Stimulated activated CD8-positive, alpha-beta memory T cell treated with anti-CD3 and anti-CD28 coated beads, Interleukin-12 subunit alpha, Interleukin-12 subunit beta, amount 100 ng/mL, for 1 hour (primary cell): ENCODE results near the gene ABCG1.

Experiments
- DNase-seq: peaks from one replicate; pipeline ENCODE4 v3.0.0-alpha.2; 2020; ENCODE audit warnings: low read depth

ABCG1 gene

DNA sequence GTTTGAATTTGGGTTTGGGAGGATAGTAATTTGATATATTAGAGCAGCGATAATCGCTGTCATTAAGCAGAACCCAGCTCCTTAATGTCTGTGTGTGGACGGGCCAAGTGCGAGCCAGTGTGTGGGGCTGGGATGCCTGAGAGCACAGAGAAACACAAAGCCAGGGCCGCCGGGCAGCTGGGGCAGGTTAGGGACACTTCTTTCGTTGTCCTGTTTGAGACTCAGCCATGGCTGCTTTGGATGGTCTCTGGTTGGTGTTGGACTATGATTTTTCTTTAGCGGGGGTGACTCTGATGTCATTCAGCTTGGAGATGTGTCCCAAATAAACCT is 33.4 kb downstream of the ABCG1 start:
- DNase-seq = no peak

DNA sequence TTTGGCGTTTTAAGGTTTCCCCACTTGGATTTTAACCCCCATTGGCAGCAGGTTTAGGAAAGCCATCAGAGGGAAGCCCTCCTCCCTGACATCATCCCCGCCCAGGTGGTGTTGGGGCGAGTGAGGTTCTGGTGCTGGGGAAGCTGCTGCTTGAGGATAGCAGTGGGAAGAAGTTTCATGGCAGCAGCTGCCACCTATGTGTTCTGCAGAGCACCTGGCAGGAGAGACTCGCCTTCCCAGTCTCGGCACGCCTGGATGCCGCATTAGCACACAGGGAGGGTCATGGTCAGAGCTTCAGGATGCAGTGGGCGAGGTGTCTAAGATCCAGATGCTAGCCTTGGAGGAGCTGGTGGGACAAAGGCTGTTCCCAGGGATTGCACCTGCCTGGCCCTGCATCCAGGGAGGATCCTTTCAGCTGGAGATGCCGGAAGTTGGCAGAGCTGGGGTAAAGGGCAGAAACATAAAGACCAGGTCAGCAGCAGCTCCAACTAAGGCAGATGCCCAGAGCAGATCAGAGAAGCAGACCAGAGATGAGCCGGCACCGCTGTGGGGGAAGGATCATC is 33.9 kb downstream of the ABCG1 start:
- DNase-seq = no peak

DNA sequence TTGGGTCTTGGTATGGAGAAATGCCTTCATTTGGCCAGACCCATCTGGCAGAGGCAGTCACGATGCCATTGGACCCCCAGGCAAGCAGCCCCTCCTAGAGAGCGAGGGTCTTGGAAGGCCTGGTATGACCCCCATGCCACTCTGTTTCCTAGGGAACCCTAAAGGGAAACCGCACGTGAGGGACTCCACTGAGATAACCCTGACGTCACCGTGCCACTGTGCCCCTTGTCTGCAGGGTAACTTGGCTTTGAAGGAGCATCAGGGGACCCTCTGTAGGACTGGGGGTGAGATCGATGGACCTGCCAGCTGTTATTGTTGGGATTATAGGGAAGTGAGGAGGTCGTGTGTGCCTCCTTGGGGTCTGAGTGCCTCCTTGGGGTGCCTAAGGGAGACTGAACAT is 34.5 kb downstream of the ABCG1 start:
- no peak for DNase-seq

DNA sequence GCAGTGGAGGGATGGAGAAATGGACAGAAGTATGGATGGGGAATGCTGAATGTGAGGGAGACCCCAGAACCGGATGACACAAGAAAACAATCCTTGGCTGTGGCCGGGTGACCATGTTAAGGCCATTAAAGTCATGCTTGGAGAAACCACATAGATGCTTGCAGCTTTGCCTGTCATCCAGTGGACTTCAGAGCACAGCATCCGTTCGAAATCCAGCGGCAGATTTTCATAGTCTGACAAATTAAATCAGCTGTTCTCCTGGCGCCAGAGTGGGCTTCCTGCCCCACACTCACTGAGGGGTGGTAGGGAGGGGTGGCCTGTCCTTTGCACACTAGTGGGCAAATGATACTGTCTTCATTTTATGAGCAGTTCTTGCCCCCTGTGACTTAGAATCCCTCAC is 35.1 kb downstream of the ABCG1 start:
- DNase-seq = no peak

DNA sequence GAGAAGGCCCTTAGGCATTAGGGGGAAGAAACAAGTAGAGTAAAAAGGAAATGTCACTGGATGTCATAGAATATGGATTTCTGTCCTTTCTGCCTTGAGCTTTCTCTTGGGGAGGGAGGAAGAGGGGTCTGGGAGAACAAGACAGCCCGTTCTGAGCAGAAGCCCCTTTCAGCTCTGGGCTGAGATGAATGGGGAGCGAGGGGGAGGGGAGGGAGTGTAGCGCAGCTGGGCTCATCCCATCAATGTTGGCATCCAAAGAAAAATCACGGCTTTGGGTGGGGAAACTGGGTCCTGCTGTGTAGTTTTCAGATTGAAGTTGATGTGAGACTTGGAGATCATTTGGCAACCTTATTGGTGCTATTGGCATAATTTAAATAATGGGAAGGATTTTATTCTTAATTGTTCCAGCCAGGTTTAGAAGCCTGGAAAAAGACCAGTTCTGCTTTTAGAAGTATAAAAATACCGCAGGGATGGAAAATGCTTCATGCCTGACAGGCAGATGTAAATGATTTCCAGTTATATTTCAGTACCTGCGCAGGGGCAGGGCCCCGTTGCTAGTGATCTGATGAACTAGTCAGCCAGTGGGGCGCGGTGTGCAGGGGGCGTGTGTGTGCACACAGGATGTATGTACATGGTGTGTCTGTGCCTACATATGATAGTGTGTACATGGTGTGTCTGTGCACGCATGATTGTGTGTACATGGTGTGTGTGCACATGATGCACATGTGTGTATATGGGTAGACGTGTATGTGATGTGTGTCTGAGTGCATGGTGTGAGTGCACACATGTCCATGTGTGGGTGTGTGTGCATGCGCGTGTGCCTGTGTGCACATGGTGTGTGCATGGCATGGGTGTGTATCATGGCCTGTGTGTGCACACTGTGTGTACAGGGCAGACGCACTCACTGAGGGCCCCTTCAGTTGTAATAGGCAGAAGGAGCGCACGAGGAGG is 36.0 kb downstream of the ABCG1 start:
- no peak for DNase-seq

DNA sequence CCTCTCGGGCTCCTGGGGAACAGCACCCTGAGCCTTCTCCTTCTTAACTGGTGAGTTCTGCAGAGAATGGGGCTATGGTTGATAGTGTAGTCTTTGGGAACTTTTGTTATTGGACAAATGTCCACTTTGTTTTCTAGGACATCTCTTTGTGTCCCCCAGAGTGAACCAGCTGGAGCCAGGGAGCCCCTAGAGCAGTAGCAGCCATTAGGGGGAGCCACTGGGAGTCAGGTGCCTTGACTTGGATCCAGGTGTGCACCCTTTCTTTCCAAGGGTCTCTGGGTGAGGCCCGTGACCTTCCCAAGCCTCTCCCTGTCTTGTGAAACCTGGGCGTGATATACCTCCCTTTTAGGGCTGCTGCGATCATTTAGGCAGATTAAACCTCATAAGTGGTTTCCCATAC is 36.9 kb downstream of the ABCG1 start:
- DNase-seq = no peak

DNA sequence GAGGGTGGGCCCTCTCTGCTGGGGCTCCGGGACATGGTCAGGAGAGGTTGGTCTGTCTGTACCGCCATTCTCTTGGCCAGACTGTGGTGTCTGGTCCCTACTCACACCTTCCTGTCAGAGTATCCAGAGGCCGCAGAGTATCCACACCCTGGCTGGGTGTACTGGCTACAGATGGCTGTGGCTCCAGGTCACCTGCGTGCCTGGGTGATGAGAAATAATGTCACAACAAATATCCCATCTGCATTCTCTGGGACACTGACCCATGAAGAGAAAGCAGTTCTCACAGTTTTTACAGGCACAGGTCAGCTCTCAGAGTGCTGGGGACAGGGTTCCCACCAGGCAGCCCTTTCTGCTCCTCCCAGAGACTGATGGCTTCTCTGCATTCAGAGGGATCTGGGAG is 37.4 kb downstream of the ABCG1 start:
- DNase-seq = no peak

DNA sequence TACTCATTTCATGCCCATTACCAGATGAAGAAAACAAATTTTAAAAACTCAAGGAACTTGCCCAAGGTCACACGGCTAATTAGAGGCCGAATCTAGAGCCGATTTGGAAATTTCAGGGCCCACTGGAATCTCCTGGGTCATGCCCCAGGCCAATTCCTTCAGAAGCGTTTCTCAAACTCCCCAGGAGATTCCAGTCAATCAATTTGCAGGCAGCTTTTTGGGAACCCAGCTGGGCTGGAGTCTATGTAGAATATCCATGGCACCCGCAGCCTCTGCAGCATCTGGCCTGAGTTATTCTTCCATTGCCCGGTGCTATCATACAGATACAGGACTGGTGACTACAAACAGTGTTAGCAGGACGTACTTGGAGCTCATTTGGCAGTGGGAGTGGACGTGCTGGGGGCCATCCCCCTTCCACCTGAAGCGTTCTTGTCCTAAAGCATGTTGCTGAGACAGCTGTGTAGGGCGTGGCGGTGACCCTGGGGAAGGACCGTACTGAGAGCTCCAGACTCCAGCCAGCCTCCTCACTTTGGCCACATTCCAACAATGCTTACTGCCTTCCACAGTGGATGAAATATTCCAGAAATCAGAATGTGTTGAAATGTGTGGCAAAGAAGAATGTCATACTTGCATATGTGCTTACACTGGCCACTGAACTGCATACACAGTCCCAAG is 38.3 kb downstream of the ABCG1 start:
- DNase-seq = no peak

DNA sequence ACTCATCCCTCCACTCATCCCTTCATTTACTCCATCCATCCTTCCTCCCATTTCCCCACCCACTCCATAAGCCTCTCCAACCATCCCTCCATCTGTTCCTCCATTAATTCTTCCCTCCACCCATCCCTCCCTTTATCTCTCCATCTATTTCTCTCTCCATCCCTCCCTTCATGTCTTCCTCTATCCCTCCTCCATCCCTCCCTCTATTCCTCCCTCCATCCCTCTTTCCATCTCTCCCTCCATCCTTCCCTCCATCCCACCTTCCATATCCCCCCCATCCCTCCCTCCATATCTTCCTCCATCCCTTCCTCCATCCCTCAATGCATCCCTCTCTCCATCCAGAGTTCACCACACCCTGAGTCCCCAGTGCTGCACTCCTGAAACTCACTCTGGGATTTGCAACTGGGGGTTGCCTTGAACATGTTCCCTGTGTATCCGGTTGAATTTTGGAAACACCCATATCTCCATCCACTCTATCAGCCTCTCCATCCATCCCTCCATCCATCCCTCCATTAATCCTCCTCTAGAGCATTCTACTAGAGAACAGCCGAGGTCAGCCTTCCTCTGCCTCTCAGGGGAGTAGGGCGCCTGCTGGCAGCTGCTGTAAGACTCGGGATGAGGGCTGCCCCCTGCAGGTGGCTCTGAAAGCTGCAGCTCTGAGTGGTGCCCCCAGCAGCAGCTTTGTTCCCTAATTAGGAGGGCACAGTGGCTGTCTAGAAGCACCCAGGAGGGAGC is 39.4 kb downstream of the ABCG1 start:
- DNase-seq = peak; percentile 72

DNA sequence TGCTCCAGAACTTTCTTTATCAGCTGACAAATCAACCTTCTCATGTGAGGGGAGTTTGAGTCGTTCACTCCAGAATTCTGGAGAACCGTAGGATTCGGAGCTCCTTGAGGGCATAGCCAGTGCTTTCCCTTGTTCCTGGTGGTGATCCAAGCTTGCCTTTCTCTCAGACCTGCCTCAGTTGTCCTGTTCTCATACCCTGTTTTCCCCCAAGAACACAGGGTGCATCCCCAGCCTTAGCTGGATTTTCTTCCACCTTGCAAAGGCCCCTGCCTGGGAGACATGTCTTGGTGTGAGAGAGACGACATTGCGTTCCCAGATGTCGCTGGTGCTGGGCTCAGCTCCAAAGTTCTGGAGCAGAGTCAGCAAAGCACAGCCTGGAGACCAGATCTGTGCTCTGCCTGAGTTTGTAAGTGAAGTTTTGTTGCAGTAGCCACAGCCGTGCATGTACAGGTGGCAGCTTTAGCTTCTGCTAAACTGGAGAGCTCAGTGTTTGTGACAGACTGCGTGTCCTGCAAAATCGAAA is 40.0 kb downstream of the ABCG1 start:
- no peak for DNase-seq

DNA sequence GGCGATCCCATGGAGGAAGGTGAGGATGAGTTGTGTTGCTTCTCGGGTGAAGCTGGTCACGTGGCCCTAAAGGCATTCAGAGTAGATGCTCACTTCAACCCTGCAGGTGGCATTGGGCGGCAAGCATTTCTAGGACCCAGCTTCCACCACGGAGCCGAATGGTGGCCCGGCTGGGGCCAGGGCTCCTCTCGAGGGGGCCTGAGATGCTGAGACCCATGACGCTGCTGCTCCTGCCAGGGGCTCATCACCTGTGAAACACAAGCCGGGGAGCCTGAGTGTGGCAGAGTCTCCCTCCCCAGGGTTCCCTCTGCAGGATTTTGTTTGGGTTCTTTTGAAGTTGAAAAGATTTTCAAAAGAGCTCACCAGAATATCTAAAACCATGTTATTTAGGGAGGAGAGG is 41.2 kb downstream of the ABCG1 start:
- DNase-seq = no peak

DNA sequence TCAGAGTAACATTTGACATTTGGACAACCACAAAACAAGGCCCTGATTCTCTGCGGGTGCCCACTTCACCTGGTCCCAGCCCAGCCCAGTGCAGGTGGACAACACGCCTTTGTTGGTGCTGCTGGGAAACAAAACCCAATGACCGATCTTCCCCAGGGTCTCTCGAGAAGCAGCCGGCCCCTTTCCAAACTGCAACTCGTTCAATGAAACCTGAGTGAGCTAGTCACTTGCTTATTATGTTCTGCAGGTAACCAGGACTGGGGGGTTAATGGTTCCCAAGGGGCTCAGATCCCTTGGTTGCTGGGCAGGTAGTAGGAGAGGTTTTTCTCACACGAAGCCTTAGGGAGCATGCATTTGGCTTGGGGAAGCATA is 42.9 kb downstream of the ABCG1 start:
- DNase-seq = no peak

DNA sequence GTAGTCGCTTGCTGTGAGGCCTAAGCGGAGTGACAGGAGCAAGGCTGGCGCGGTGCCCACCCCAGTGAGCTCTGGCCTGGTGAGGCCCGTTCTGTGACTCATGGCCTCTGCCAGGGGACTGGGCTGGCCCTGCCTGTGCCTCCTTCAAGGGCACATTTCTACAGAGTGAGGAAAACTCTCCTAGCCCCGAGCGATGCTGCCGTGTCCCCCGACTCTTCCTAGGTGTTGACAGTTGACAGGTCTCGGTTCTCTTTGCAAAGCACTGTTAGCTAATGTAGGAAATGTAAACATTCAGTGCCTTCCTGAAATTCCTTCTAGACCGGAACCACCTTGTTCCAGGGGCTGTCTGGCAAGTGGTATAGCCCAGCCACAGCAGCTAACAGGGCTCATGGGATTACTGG is 43.9 kb downstream of the ABCG1 start:
- DNase-seq = no peak

DNA sequence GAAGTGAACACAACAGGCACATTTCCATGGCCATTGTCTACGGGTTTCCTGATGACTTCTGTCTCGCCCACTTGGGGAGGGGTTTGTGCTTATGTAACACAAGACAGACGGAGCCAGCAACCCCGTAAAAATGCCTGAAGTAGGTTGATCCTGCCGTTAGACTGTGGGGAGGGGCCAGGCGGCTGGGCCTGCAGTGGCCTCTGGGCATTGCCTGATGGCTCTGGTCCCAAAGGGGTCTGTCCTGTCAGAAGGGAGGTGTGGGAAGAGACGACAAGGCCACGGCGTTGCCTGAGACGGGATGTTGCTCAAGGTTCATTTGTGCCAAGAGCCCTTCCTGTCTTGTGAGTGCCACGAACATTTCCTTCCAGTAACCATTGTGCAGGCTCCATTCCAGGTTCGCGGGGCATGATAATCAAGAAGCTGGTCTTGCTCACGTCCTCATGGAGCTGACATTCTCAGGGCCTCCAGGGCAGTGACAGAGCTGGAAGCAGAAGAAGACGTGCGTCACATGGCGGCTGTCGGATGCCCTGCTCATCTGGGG is 44.7 kb downstream of the ABCG1 start:
- DNase-seq = no peak

DNA sequence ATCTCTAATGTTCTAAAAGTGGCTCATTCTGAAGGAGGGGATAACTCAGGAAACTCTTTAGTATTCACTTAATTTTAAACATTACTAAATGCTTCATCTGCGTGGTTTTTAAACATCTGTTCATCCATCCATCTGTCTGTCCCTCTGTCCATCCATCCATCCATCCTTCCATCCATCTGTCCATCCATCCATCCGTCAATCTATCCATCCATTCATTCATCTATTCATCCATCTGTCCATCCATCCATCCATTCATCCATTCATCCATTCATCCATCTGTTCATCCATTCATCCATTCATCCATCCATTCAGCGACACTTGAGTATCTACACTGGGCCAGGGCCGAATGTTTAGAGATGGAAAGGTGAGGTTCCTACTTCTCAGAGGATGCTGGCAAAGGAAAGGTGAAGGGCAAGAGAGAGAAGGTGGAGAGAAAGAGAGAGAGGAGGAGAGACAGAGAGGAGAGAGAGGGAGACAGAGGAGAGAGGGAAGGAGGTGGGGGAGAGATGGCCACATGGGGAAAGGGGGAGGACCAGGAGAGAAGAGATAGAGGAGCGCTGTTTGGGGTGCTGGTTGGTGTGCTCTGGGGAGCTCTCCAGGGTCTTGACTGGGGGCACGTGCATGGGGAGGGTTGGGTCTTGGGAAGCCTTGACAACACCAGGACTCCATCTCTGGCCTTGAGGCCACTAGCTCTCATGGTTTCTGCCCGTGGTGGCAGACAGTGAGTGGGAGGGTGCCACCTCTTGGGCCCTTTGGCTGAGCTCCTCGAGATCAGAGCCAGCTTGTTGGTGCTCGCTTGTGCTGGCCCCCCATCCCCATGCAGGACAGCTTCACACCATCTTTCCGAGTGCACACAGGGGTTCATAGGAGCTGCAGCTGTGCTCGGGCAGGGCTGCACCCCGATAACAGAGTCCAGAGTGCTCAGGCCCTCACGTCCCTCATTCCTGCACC is 45.6 kb downstream of the ABCG1 start:
- no peak for DNase-seq

DNA sequence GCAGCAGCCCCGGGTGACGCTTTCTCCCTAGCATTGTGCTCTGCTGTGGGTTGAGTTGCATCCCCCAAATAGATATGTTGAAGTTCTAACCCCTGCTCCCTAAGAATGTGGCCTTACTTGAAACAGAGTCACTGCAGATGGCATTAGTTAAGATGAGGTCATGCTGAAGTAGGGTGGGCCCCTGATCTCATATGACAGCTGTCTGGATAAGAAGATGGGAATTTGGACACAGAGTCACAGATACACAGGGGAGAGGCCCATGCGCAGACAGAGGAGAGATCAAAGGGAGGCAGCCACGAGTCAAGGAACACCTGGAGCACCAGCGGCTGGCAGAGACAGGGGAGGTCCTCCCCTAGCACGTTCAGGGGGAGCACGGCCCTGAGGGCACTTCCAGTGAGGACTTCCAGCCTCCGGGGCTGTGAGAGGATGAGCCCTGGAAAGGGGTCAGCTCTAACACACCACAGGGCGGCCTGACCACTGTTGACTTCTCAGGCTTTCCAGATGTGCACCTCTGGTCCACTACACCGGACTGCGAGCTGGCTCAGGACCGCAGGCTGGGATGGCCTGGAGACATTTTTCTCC is 46.4 kb downstream of the ABCG1 start:
- no peak for DNase-seq

DNA sequence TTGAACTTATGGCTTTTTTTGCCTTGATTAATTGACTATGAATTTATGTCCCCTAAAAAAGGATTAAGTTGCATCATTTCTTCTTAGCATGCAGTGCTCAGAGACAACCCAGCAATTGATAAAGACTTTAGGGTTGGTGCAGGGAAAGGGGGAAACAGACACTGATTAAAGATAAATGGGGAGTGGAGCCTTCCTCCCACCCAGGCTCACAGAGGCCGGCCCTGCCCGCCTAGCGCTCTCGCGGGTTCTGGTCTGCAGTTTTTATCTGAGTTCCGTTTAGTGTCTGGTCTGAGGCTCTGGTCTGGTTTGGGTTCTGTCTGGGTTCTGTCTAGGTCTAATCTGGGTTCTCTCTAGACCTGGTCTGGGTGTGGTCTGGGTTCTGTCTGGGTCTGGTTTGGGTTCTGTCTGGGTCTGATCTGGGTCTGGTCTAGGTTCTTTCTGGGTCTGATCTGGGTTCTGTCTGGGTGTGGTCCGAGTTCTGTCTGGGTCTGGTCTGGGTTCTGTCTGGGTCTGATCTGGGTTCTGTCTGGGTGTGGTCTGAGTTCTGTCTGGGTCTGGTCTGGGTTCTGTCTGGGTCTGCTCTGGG is 48.1 kb downstream of the ABCG1 start:
- DNase-seq = no peak

DNA sequence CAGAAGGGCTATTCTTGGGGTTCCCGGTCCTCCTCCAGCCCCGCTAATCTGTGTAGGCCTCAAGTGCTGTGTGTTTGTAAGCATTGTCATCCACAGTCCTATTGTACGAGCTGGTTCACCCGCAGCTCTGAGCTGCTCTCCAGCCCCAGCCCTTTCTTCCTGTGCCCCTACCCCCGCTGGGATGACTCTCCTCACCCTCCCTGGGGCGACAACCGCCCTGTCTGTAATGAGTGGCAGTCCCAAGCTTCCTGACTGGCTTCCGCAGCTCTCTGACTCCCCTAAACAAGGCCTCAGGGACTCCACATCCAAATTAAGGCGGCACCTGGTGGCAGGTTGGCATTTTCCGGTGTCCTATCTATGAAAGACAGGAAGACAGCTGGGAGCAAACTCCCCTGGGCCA is 50.4 kb downstream of the ABCG1 start:
- no peak for DNase-seq

DNA sequence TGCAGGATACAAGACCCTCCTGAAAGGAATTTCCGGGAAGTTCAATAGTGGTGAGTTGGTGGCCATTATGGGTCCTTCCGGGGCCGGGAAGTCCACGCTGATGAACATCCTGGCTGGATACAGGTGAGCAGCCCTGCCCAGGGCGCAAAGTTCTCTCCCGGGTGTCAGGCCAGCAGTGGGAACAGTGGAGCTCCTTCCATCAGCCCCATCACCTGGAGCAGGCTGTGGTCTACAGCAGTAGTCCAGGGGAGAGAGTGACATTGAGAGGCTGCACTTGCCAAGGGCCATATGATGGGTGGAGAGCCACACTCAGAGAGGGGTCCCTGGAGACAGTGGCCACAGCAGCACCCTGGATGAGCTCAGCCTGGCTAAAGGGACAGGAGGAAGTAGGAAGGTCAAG is 52.1 kb downstream of the ABCG1 start:
- no peak for DNase-seq
